Lower lobe of right lung (tissue), 2 donors: ENCODE data around the gene PCSK2. TPM values are rescaled to one million over a fixed set of nuclear protein-coding genes. Genes with fewer than 3 reads are reported as not detected.

Experiments used
- ATAC-seq, 2 donors: fragments of 200-7000 bp; cut with Tn5 transposase; one replicate each; pipeline ENCODE4 v1.9.1; 2020 to 2022; ENCODE audit warnings: mild to moderate bottlenecking in 2 of 2, moderate library complexity in 2 of 2
- DNase-seq: peaks from one replicate; pipeline ENCODE4 v3.0.0-alpha.2; 2020
- H3K27ac ChIP-seq: fragments of 200-600 bp; one replicate; pipeline ENCODE4 v1.8.0; 2022
- H3K27me3 ChIP-seq: fragments of 200-600 bp; one replicate; pipeline ENCODE4 v1.8.0; 2022; ENCODE audit warnings: low read depth
- H3K36me3 ChIP-seq: fragments of 200-600 bp; one replicate; pipeline ENCODE4 v1.8.0; 2022; ENCODE audit warnings: mild to moderate bottlenecking
- H3K4me1 ChIP-seq: fragments of 200-600 bp; one replicate; pipeline ENCODE4 v1.8.0; 2022
- H3K4me3 ChIP-seq: fragments of 200-600 bp; one replicate; pipeline ENCODE4 v1.8.0; 2022; ENCODE audit warnings: mild to moderate bottlenecking
- H3K9me3 ChIP-seq: fragments of 200-600 bp; one replicate; pipeline ENCODE4 v1.8.0; 2022
- CTCF ChIP-seq: fragments of 200-600 bp; IDR thresholded peaks from one replicate; pipeline ENCODE4 v1.8.0; 2022; ENCODE audit warnings: antibody characterized with exemption, mild to moderate bottlenecking
- intact Hi-C: fragments of 100-400 bp; cut with DNase I; formaldehyde crosslinking; loops from one replicate; pipeline ENCODE4 v1.11.0; 2022
- total RNA-seq: library from RNA; stranded (reverse); fragmentation: NEBNext Ultra II Directional; extraction: Animal tissue kit (Norgen Biotek cat#: 25700); gene quantifications from one replicate; pipeline ENCODE4 v1.2.1, GENCODE V29; 2021
- donor health status: DM: no; HTN: yes; CAD: no; lungs with severe emphysema.

Gene PCSK2
- total RNA-seq, 1 donor from 2014 or later = 38.8 TPM

- peak; percentile 18 to 66 for ATAC-seq
- Histone ChIP-seq H3K4me1 (peaks cover 6% of the 10 kb centered on the region), H3K36me3 (no peaks in the 10 kb centered on the region), H3K27ac (peak overlapping the region; percentile 70), H3K9me3 (no peaks in the 10 kb centered on the region), H3K4me3 (peak overlapping the region; percentile 65), H3K27me3 (no peaks in the 10 kb centered on the region)
- intact Hi-C loops = no loop called here
- TF ChIP-seq CTCF = no peak
- DNase-seq = no peak
Observed at GRCh38 chr20:17504066-17504897, 277.4 kb downstream of the PCSK2 start.

GRCh38 chr20:17504898-17505635 is 278.2 kb downstream of the PCSK2 start:
- Histone ChIP-seq H3K4me3 (peak overlapping the region; percentile 65), H3K36me3 (no peaks in the 10 kb centered on the region), H3K4me1 (peaks cover 6% of the 10 kb centered on the region), H3K9me3 (no peaks in the 10 kb centered on the region), H3K27ac (peak overlapping the region; percentile 70), H3K27me3 (no peaks in the 10 kb centered on the region)
- peak; percentile 74 for TF ChIP-seq CTCF
- DNase-seq (peak; percentile 77), ATAC-seq (peak; percentile 85 to 89)
- intact Hi-C loops = no loop called here

- peak overlapping the region; percentile 65 for H3K4me3 ChIP-seq
- no peaks in the 10 kb centered on the region for H3K27me3 ChIP-seq
- no peak for TF ChIP-seq CTCF
- H3K27ac ChIP-seq = peak overlapping the region; percentile 70
- no peaks in the 10 kb centered on the region for H3K36me3 ChIP-seq
- DNase-seq (peak; percentile 55), ATAC-seq (peak; percentile 28 to 32)
- no peaks in the 10 kb centered on the region for H3K9me3 ChIP-seq
- intact Hi-C loops = no loop called here
- peaks cover 6% of the 10 kb centered on the region for H3K4me1 ChIP-seq
Observed at GRCh38 chr20:17505636-17506517, 279.0 kb downstream of the PCSK2 start.

GRCh38 chr20:17507032-17507431 is 280.2 kb downstream of the PCSK2 start:
- H3K9me3 ChIP-seq = no peaks in the 10 kb centered on the region
- H3K36me3 ChIP-seq = no peaks in the 10 kb centered on the region
- H3K4me3 ChIP-seq = no peak overlapping the region
- peaks cover 6% of the 10 kb centered on the region for H3K4me1 ChIP-seq
- TF ChIP-seq CTCF = no peak
- no peak overlapping the region for H3K27ac ChIP-seq
- ATAC-seq (no peak), DNase-seq (no peak)
- H3K27me3 ChIP-seq = no peaks in the 10 kb centered on the region
- intact Hi-C loops = no loop called here

- H3K27ac ChIP-seq = no peak overlapping the region
- no peaks in the 10 kb centered on the region for H3K36me3 ChIP-seq
- H3K4me3 ChIP-seq = no peak overlapping the region
- no peaks in the 10 kb centered on the region for H3K27me3 ChIP-seq
- ATAC-seq = no peak
- DNase-seq = no peak
- intact Hi-C loops = no loop called here
- peaks cover 6% of the 10 kb centered on the region for H3K4me1 ChIP-seq
- no peak for TF ChIP-seq CTCF
- no peaks in the 10 kb centered on the region for H3K9me3 ChIP-seq
Observed at GRCh38 chr20:17507531-17507930, 280.7 kb downstream of the PCSK2 start.
